ENCODE measurements around the gene GDPD3.
"Not testable (repeated sequence)": the region's sequence is repeated elsewhere in the genome, so short reads cannot be mapped to it uniquely, and the experiment has no call there.

The GDPD3 gene

DNA sequence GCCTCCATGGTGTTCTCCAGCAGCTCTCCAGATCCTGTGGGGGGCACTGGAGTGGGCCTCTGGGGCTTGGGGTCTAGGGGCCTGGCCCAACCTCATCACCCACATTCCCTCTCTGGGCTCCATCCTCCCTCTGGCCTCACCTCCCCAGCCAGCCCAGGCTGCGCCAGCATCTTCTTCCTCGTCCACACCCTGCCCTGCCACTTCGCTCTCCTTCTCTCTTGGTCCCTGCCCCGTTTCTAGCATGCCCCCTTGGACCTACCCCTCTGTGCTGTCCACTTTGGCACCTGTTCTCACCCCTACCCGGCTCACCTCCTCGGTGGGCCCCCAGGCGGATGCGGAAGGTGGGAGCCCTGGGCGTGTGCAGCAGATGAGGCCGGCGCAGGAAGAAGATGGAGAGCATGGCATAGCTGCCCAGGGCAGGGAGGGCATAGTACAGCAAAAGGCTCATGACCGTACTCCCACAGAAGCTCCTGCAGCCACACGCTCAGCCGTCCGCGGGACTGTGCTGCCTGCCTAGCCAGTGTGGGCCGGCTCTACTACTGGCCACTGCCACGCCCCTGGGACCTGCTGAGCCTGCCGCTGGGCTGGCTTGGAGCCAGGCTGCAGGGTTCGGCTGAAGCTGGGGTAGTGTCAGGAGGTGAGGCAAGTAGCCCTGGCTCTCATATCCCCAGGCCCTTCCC is at the start of gene GDPD3:
GDPD3 (minus strand) TSS at position 507 of the 680 bp plus-strand sequence; CDS start at position 448, 59 bp downstream.
- DNase-seq (ENCODE audit: low read depth in 2 of 2): no peak

GRCh38 chr16:30157214-30157613 is 43.9 kb upstream of the GDPD3 start:
- no peak for DNase-seq (ENCODE audit: low read depth in 2 of 2)

DNA sequence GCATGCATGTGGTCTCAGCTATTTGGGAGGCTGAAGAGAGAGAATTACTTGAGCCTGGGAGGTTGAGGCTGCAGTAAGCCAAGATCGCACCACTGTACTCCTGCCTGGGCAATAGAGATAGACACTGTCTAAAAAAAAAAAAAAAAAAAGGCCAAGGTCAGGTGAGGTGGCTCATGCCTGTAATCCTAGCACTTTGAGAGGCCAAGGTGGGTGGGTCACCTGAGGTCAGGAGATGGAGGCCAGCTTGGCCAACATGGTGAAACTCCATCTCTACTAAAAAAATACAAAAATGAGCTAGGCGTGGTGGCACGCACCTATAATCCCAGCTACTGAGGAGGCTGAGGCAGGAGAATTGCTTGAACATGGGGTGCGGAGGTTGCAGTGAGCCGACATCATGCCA is 41.9 kb upstream of the GDPD3 start:
- DNase-seq (ENCODE audit: low read depth in 2 of 2): no peak

GRCh38 chr16:30152517-30152916 is 39.2 kb upstream of the GDPD3 start:
- DNase-seq (ENCODE audit: low read depth in 2 of 2): no peak

GRCh38 chr16:30151091-30151490 is 37.8 kb upstream of the GDPD3 start:
- DNase-seq (ENCODE audit: low read depth in 2 of 2): no peak

GRCh38 chr16:30149250-30149930 is 36.1 kb upstream of the GDPD3 start:
- no peak for DNase-seq (ENCODE audit: low read depth in 2 of 2)

- DNase-seq (ENCODE audit: low read depth in 2 of 2): no peak
Observed at GRCh38 chr16:30147843-30148510, 34.6 kb upstream of the GDPD3 start.

- no peak for DNase-seq (ENCODE audit: low read depth in 2 of 2)
Observed at GRCh38 chr16:30145657-30146056, 32.3 kb upstream of the GDPD3 start.

- DNase-seq (ENCODE audit: low read depth in 2 of 2): no peak
Observed at GRCh38 chr16:30144917-30145316, 31.6 kb upstream of the GDPD3 start.

GRCh38 chr16:30144017-30144416 is 30.7 kb upstream of the GDPD3 start:
- DNase-seq (ENCODE audit: low read depth in 2 of 2): no peak

- DNase-seq (ENCODE audit: low read depth in 2 of 2): no peak
Observed at GRCh38 chr16:30143347-30143702, 30.0 kb upstream of the GDPD3 start.

DNA sequence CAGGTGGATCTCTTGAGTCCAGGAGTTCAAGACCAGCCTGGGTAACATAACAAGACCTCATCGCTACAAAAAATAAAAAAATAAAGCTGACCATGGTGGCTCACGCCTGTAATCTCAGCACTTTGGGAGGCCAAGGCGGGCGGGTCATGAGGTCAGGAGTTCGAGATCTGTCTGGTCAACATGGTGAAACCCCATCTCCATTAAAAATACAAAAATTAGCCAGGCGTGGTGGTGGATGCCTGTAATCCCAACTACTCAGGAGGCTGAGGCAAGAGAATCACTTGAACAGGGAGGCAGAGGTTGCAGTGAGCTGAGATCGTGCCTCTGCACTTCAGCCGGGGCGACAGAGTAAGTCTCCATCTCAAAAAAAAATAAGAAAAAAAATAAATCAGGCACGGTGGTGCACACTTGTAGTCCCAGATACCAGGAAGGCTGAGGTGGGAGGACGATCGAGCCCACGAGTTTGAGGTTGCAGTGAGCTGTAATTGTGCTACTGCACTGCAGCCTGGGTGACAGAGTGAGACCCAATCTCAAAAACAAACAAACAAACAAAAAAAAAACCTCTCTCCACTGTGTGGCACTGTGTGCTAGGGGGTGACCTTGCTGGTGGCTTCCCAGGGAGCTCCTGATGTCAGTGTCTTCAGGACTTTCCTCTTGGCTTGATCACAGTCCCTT is 29.5 kb upstream of the GDPD3 start:
- no peak for DNase-seq (ENCODE audit: low read depth in 2 of 2)

DNA sequence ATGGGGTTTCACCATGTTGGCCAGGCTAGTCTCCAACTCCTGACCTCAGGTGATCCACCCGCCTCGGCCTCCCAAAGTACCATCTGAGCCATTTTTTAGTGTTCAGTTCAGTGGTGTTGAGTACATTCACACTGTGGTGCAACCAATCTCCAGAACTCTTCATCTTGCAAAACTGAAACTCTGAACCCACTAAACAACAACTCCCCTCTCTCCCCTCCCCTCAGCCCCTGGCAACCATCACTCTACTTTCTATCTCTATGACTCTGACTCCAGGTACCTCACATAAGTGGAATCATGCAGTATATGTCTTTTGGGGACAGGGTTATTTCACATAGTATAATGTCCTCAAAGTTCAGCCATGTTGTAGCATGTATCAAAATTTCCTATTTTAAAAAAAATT is 28.4 kb upstream of the GDPD3 start:
- no peak for DNase-seq (ENCODE audit: low read depth in 2 of 2)

DNA sequence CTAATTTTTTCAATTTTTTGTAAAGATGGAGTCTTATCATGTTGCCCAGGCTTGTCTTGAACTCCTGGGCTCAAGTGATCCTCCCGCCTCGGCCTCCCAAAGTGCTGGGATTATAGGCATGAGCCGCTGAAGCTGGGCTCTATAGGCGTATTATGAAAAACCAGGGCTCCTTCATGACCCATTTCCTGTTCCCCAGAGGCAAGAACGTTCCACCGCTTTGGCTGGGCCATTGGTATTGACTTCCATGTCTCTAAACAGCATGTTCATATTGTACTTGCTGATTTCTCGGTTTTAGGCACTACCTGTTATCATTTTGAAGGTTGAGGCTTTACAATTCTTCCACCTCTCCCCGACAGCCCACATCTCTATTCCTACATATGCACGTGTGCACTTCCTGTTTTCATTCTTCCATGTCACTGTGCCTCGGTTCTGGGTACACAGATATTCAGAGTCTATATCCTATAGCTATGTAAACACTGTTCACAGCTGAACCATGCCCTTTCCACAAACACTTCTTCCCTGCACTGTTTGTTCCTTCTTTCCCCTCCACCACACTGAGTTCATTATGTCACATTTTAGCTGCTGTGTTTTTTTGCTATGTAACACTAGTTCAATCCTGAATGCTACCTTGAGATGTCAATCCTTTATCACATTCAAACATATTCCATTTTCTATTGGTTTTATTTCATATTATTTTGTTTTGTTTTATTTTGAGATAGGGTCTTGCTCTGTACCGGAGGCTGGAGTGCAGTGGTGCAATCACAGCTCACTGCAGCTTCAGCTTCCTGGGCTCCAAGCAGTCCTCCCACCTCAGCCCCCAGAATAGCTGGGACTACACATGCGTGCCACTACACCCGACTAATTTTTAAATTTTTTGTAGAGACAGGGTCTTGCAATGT is 26.5 kb upstream of the GDPD3 start:
- no peak for DNase-seq (ENCODE audit: low read depth in 2 of 2)

GRCh38 chr16:30137897-30138296 is 24.6 kb upstream of the GDPD3 start:
- no peak for DNase-seq (ENCODE audit: low read depth in 2 of 2)

DNA sequence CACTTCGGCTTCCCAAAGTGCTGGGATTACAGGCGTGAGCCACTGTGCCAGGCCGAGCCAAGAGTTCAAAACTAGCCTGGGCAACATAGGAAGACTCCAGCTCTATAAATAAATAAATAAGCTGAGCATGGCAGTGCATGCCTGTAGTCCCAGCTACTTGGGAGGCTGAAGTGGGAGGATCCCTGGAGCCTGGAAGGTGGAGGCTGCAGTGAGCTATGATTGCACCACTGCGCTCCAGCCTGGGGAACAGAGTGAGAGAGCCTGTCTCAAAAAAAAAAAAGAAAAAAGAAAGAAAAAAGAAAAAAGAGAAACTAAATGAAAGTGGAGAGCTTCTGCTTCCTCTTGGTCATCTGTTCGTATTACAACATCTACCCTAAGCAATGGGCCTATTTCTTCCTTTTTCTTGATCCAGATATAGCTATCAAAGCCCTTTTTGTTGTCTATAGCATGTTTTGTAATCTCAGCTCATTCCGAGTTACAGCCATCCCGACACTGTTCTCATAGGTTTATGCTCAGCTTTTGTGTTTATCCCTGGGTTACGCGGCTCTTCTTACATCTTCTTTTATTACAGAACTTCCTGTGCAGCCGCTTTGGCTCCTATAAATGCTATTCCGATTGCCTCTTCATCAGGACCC is 23.8 kb upstream of the GDPD3 start:
- no peak for DNase-seq (ENCODE audit: low read depth in 2 of 2)

DNA sequence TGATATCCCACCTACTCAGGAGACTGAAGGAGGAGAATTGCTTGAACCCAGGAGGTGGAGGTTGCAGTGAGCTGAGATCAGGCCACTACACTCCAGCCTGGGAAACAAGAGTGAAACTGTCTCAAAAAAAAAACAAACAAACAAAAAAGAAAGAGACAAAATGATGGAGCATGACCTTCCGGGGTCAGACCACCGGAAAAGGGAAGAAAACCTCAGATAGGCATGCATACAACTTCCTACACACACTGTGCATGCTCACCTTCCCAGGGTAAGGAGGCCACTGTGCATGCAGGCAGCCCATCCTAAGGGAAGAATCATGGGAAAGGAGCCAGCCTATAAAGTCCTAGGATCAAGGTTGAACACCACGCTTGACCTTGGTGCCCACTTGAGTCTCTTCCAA is 19.3 kb upstream of the GDPD3 start:
- no peak for DNase-seq (ENCODE audit: low read depth in 2 of 2)

- DNase-seq (ENCODE audit: low read depth in 2 of 2): no peak
Observed at GRCh38 chr16:30131869-30132475, 18.6 kb upstream of the GDPD3 start.

DNA sequence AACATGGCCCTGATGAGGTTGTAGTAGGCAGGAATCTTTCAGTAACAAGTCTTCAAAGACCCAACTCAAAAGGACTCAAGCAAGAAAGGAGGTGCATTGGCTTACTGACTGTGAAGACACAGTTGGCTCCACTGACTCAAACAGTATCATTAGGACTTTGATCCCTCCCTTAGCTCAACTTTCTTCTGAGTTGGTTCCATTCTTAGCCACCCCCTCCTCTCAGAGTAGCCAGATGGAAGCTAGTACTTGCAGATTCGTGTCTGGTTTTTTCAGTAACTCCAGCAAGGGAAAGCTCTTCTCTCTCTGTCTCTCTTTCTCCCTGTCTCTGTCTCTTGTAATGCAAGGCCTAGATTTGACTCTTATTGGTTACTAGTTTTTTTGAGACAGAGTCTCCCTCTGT is 14.7 kb upstream of the GDPD3 start:
- no peak for DNase-seq (ENCODE audit: low read depth in 2 of 2)

GRCh38 chr16:30125690-30126089 is 12.4 kb upstream of the GDPD3 start:
- not testable (repeated sequence) for DNase-seq (ENCODE audit: low read depth in 2 of 2)

GRCh38 chr16:30124985-30125379 is 11.6 kb upstream of the GDPD3 start:
- DNase-seq (ENCODE audit: low read depth in 2 of 2): no peak

Measured in stimulated activated CD4-positive, alpha-beta T cell treated with anti-CD3 and anti-CD28 coated beads, Interleukin-15, amount 100 ng/mL, for 48 hours (primary cell).